Neuronal stem cell (in vitro differentiated cells): ENCODE results near the gene AEN.

Experiments
- DNase-seq: peaks from one replicate; pipeline ENCODE4 v3.0.0-alpha.2; 2013; ENCODE audit warnings: low spot score
- H2AFZ ChIP-seq: one replicate; pipeline ENCODE4 v1.6.1; 2013; ENCODE audit warnings: mild to moderate bottlenecking, low read length, inconsistent platforms
- H2AK5ac ChIP-seq: 2 replicates; pipeline ENCODE4 v1.6.1; 2013; ENCODE audit warnings: low read depth, mild to moderate bottlenecking, inconsistent platforms, low read length, moderate library complexity, mixed read lengths
- H2BK120ac ChIP-seq: 2 replicates; pipeline ENCODE4 v1.6.1; 2013; ENCODE audit warnings: low read depth, mild to moderate bottlenecking, inconsistent platforms, low read length, moderate library complexity, mixed read lengths
- H2BK12ac ChIP-seq: one replicate; pipeline ENCODE4 v1.6.1; 2013; ENCODE audit warnings: low read length, inconsistent platforms
- H2BK15ac ChIP-seq: 2 replicates; pipeline ENCODE4 v1.6.1; 2013; ENCODE audit warnings: mild to moderate bottlenecking, low read length, inconsistent platforms, mixed read lengths
- H2BK5ac ChIP-seq: one replicate; pipeline ENCODE4 v1.6.1; 2013; ENCODE audit warnings: inconsistent platforms, mild to moderate bottlenecking, low read length, moderate library complexity
- H3K14ac ChIP-seq: one replicate; pipeline ENCODE4 v1.6.1; 2013; ENCODE audit warnings: low read length, inconsistent platforms
- H3K18ac ChIP-seq: 2 replicates; pipeline ENCODE4 v1.6.1; 2013; ENCODE audit warnings: low read length, inconsistent platforms
- H3K23ac ChIP-seq: 2 replicates; pipeline ENCODE4 v1.6.1; 2013; ENCODE audit warnings: low read depth, mild to moderate bottlenecking, mixed read lengths, low read length, inconsistent platforms; ENCODE audit not compliant: poor library complexity
- H3K27ac ChIP-seq: replicated peaks from 3 replicates; pipeline ENCODE4 v1.5.1; 2013; ENCODE audit warnings: low read length, inconsistent platforms
- H3K27me3 ChIP-seq, 3 experiments: 2 replicates each; pipeline ENCODE4 v1.6.1; 2013; ENCODE audit warnings: low read length in 3 of 3, mild to moderate bottlenecking in 2 of 3, inconsistent platforms in 1 of 3, low read depth in 1 of 3, mixed read lengths in 1 of 3, moderate library complexity in 1 of 3; ENCODE audit not compliant: control insufficient read depth in 3 of 3, insufficient read depth in 3 of 3
- H3K36me3 ChIP-seq, 2 donors: replicated peaks in 1 of 2; 2 replicates each; pipeline ENCODE4 v1.6.1; 2013; ENCODE audit warnings: low read length in 2 of 2; ENCODE audit not compliant: control insufficient read depth in 2 of 2, insufficient read depth in 2 of 2
- H3K4ac ChIP-seq: 2 replicates; pipeline ENCODE4 v1.6.1; 2013; ENCODE audit warnings: inconsistent platforms, mild to moderate bottlenecking, low read length, moderate library complexity
- H3K4me1 ChIP-seq, 2 donors: 1 replicate in 1 of 2; 2 replicates in 1 of 2; pipeline ENCODE4 v1.6.1; 2013; ENCODE audit warnings: low read length in 2 of 2, low read depth in 1 of 2; ENCODE audit not compliant: control insufficient read depth in 2 of 2, insufficient read depth in 1 of 2
- H3K4me2 ChIP-seq: one replicate; pipeline ENCODE4 v1.6.1; 2013; ENCODE audit warnings: mild to moderate bottlenecking, low read length, inconsistent platforms; ENCODE audit not compliant: insufficient read depth, poor library complexity, severe bottlenecking
- H3K4me3 ChIP-seq, 2 donors: 2 replicates each; pipeline ENCODE4 v1.5.1; 2013; ENCODE audit warnings: low read length in 2 of 2, mild to moderate bottlenecking in 2 of 2, inconsistent platforms in 1 of 2, moderate library complexity in 1 of 2
- H3K79me1 ChIP-seq: one replicate; pipeline ENCODE4 v1.6.1; 2013; ENCODE audit warnings: low read depth, mild to moderate bottlenecking, inconsistent platforms, low read length, moderate library complexity
- H3K9ac ChIP-seq: one replicate; pipeline ENCODE4 v1.6.1; 2013; ENCODE audit warnings: mild to moderate bottlenecking, low read depth, low read length, inconsistent platforms; ENCODE audit not compliant: poor library complexity
- H3K9me3 ChIP-seq, 2 donors: replicated peaks in 1 of 2; 2 replicates each; pipeline versions ENCODE3 to v1.6.1; 2013; ENCODE audit warnings: low read length in 2 of 2, mild to moderate bottlenecking in 2 of 2, inconsistent platforms in 1 of 2, low read depth in 1 of 2, mixed read lengths in 1 of 2, moderate library complexity in 1 of 2; ENCODE audit not compliant: control insufficient read depth in 2 of 2, insufficient read depth in 1 of 2
- H4K8ac ChIP-seq: one replicate; pipeline ENCODE4 v1.6.1; 2013; ENCODE audit warnings: low read depth, mild to moderate bottlenecking, inconsistent platforms, low read length, moderate library complexity
- H4K91ac ChIP-seq: one replicate; pipeline ENCODE4 v1.6.1; 2013; ENCODE audit warnings: low read length, low read depth, mild to moderate bottlenecking, inconsistent platforms; ENCODE audit not compliant: poor library complexity
- WGBS, 2 donors: extraction: QIAGEN DNeasy Blood & Tissue Kit; methylation state at CpG; one replicate each; pipeline ENCODE4 v1.1.7; 2013; ENCODE audit warnings: missing lambda C conversion rate in 2 of 2, mixed read lengths in 1 of 2; ENCODE audit not compliant: insufficient read length in 2 of 2, insufficient replicate concordance in 1 of 2; ENCODE audit errors: extremely low coverage in 2 of 2; 5-methylcytosine and 5-hydroxymethylcytosine counted together

The AEN gene

DNA sequence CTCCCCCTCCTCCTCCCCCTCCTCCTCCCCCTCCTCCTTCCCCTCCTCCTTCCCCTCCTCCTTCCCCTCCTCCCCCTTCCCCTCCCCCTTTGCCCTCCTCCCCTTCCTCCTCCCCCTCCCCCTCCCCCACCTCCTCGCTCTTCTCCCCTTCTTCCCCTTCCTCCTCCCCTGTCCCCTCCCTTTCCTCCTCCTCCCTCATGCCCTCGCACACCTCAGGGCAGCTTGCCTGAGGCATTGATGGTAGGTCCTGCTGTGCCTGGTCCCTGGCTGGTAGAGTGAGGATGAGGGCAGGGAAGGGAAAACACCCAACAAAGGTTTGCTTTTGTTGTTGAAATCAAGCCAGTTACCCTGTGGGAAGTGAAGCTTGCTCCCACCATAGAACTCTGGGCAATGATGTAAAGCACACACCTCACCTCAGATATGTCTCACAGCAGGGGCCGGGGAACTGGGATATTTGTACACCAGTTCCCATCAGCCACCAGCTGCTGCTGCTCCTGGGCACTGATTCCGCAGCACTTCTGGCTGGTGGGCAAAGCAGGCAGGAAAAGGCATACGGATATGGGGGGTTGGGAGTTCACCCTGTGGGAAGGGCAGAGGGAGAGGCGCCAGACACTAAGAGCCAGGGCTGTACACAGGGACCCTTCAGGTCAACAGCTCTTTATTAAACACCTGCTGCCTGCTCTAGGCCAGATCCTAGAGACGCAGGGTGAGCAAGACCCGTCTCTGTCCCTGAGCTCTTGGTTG lies 31.5 kb downstream of the AEN start:
- no peaks in the 10 kb centered on the region for H3K27me3 ChIP-seq
- no CpG with 5 or more reads among the region's 8 CpGs for WGBS, 2 donors
- no peak overlapping the region for H3K4me3 ChIP-seq
- no peak for DNase-seq
- no peak overlapping the region for H2BK5ac ChIP-seq
- no peak overlapping the region for H3K4ac ChIP-seq
- H3K18ac ChIP-seq, result peak overlapping the region; percentile 70
- peak overlapping the region; percentile 1 for H2AK5ac ChIP-seq
- H3K27ac ChIP-seq, result no peak overlapping the region
- no peak overlapping the region for H4K91ac ChIP-seq
- H3K14ac ChIP-seq, result peak overlapping the region; percentile 59
- H3K4me1 ChIP-seq, result peaks cover 9 to 14% of the 10 kb centered on the region in 2 donors
- H3K23ac ChIP-seq, result peak overlapping the region; percentile 19
- no peaks in the 10 kb centered on the region for H3K9me3 ChIP-seq
- H2AFZ ChIP-seq, result no peak overlapping the region
- no peak overlapping the region for H2BK12ac ChIP-seq
- no peak overlapping the region for H3K9ac ChIP-seq
- no peak overlapping the region for H2BK120ac ChIP-seq
- H3K36me3 ChIP-seq, result no peaks in the 10 kb centered on the region
- peak overlapping the region; percentile 70 for H2BK15ac ChIP-seq
- no peak overlapping the region for H3K4me2 ChIP-seq
- H3K79me1 ChIP-seq, result no peaks in the 10 kb centered on the region
- H4K8ac ChIP-seq, result no peak overlapping the region

DNA sequence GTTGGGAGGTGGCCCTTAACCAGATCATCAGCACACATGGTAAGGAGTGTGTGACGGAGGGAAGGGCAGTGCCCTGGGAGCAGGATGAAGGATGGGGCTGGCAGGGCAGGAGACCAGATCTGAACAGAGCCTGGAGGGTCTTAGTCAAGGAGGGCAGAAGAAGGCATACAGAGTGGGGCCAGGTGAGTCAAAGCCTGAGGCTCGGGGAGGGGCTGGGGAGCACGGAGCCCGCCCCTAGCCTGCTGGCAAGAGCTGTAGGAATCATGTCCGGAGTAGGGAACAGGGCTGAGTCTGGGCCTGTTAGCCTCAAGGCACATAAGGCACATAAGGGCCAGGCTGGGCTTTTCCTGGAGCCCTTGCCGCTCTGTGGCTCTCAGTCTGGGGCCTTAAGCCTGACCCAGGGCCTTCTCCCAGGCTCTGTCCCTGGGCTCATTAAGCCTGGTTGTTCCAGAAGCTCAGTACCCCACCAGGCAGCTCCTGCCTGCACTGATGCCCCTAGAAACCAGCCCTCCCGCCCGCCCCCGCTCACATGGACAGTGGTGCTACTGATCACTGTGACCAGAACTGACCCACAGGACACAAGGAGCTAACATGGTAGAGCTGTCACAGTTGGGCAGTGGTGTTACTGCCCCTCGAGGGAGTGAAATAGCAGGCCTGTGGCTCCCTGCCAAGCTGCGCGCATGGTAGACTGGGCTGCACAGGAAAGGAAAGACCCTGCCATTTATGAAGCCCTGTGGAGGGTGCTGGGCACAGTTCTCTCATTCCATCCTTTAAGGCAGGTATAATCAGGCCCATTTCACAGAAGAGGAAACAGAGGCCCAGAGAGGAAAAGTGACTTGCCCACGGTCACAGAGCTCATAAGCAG lies 32.3 kb downstream of the AEN start:
- Histone ChIP-seq H4K91ac (no peak overlapping the region), H2BK120ac (no peak overlapping the region), H2AFZ (no peak overlapping the region), H4K8ac (no peak overlapping the region), H3K4me3 (no peak overlapping the region), H3K9ac (peak overlapping the region; percentile 13), H3K14ac (peak overlapping the region; percentile 59), H3K36me3 (no peaks in the 10 kb centered on the region), H2BK12ac (no peak overlapping the region), H3K4ac (no peak overlapping the region), H3K23ac (peak overlapping the region; percentile 19), H3K9me3 (no peaks in the 10 kb centered on the region), H2BK15ac (peak overlapping the region; percentile 70), H3K79me1 (no peaks in the 10 kb centered on the region), H3K18ac (peak overlapping the region; percentile 70), H3K4me2 (no peak overlapping the region), H3K27me3 (peaks cover 0 to 3% (median 0%) of the 10 kb centered on the region in 3 experiments), H2AK5ac (peak overlapping the region; percentile 1), H2BK5ac (no peak overlapping the region), H3K27ac (no peak overlapping the region), H3K4me1 (peaks cover 9 to 15% of the 10 kb centered on the region in 2 donors)
- no CpG with 5 or more reads among the region's 13 CpGs for WGBS, 2 donors
- no peak for DNase-seq

GRCh38 chr15:88654430-88655102 lies 33.4 kb downstream of the AEN start:
- Histone ChIP-seq H2AK5ac (no peak overlapping the region), H3K79me1 (no peaks in the 10 kb centered on the region), H4K8ac (no peak overlapping the region), H3K27ac (no peak overlapping the region), H2BK120ac (no peak overlapping the region), H3K4me1 (peaks cover 3 to 10% of the 10 kb centered on the region in 2 donors), H2BK12ac (no peak overlapping the region), H3K9ac (no peak overlapping the region), H3K18ac (no peak overlapping the region), H2AFZ (no peak overlapping the region), H2BK15ac (peak overlapping the region; percentile 1), H3K9me3 (no peaks in the 10 kb centered on the region), H3K14ac (no peak overlapping the region), H3K27me3 (peaks cover 0 to 11% (median 0%) of the 10 kb centered on the region in 3 experiments), H3K23ac (no peak overlapping the region), H4K91ac (no peak overlapping the region), H3K4me2 (no peak overlapping the region), H3K36me3 (no peaks in the 10 kb centered on the region), H3K4ac (no peak overlapping the region), H3K4me3 (no peak overlapping the region), H2BK5ac (no peak overlapping the region)
- DNase-seq, result no peak
- no CpG with 5 or more reads among the region's 18 CpGs for WGBS, 2 donors
